ENCODE measurements around the gene PTK6.

DNA sequence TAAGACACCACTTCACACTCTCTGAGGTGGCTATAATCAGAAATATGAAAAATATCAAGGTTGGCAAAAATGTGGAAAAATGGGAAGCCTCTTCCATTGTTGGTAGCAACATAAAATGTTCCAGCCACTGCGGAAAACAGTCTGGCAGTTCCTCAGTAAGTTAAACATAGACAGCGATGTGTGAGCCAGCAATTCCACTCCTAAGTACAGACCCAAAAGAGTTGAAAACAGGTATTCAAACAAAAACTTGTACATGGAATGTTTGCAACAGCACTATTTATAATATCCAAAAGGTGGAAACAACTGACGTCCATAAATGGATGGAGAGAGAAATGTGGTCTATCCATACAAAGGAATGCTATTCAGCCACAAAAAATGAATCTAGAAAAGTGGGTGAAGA, 24.0 kb downstream of the PTK6 start:
- TF ChIP-seq CTCF (IDR thresholded peaks at IDR 0.05; ENCODE audit: low read length) (no peak), EZH2 (IDR thresholded peaks at IDR 0.05; ENCODE audit: borderline replicate concordance, low read length) (no peak)
